ENCODE results near the gene SLC22A2. TPM values are rescaled to one million over a fixed set of nuclear protein-coding genes. Genes with fewer than 3 reads are reported as not detected.
A peak's percentile ranks its signal among the peaks of the same experiment; 100 is the strongest.

Gene SLC22A2
- total RNA-seq, 3 donors from 2014 or later: 0.16 TPM; not detected in 2

- ATAC-seq: peak; percentile 52
- no peaks in the 10 kb centered on the region for H3K36me3 ChIP-seq (ENCODE audit: low read depth)
- no peak for DNase-seq
- H3K9me3 ChIP-seq: no peaks in the 10 kb centered on the region
- intact Hi-C loops (cut with DNase I, micrococcal nuclease): no loop called here
- no peaks in the 10 kb centered on the region for H3K4me1 ChIP-seq (ENCODE audit: low read depth)
- no peak for TF ChIP-seq CTCF (IDR thresholded peaks at IDR 0.05)
- H3K4me3 ChIP-seq: no peak overlapping the region
Measured at GRCh38 chr6:160285541-160286105, 27.0 kb upstream of the SLC22A2 start.

- H3K4me1 ChIP-seq (ENCODE audit: low read depth): no peaks in the 10 kb centered on the region
- no peaks in the 10 kb centered on the region for H3K36me3 ChIP-seq (ENCODE audit: low read depth)
- TF ChIP-seq CTCF (IDR thresholded peaks at IDR 0.05): no peak
- H3K4me3 ChIP-seq: no peak overlapping the region
- ATAC-seq (no peak), DNase-seq (no peak)
- intact Hi-C loops (cut with DNase I, micrococcal nuclease): no loop called here
- no peaks in the 10 kb centered on the region for H3K9me3 ChIP-seq
Measured at GRCh38 chr6:160284575-160284974, 26.0 kb upstream of the SLC22A2 start.

GRCh38 chr6:160282444-160282843 lies 23.8 kb upstream of the SLC22A2 start:
- no peak for DNase-seq
- intact Hi-C loops (cut with DNase I, micrococcal nuclease): no loop called here
- no peak for ATAC-seq
- H3K4me3 ChIP-seq: no peak overlapping the region
- TF ChIP-seq CTCF (IDR thresholded peaks at IDR 0.05): no peak
- no peaks in the 10 kb centered on the region for H3K36me3 ChIP-seq (ENCODE audit: low read depth)
- no peaks in the 10 kb centered on the region for H3K4me1 ChIP-seq (ENCODE audit: low read depth)
- H3K9me3 ChIP-seq: no peaks in the 10 kb centered on the region

- TF ChIP-seq CTCF (IDR thresholded peaks at IDR 0.05): no peak
- DNase-seq (no peak), ATAC-seq (no peak)
- Histone ChIP-seq H3K4me3 (no peak overlapping the region), H3K4me1 (ENCODE audit: low read depth) (no peaks in the 10 kb centered on the region), H3K9me3 (no peaks in the 10 kb centered on the region), H3K36me3 (ENCODE audit: low read depth) (no peaks in the 10 kb centered on the region)
- intact Hi-C loops (cut with DNase I, micrococcal nuclease): no loop called here
Measured at GRCh38 chr6:160279850-160280249, 21.2 kb upstream of the SLC22A2 start.

- TF ChIP-seq CTCF (IDR thresholded peaks at IDR 0.05): no peak
- Histone ChIP-seq H3K36me3 (ENCODE audit: low read depth) (no peaks in the 10 kb centered on the region), H3K4me1 (ENCODE audit: low read depth) (peaks cover under 1% of the 10 kb centered on the region), H3K9me3 (no peaks in the 10 kb centered on the region), H3K4me3 (no peak overlapping the region)
- ATAC-seq: no peak
- intact Hi-C loops (cut with DNase I, micrococcal nuclease): no loop called here
- DNase-seq: no peak
Measured at GRCh38 chr6:160278786-160279310, 20.2 kb upstream of the SLC22A2 start.

- Histone ChIP-seq H3K36me3 (ENCODE audit: low read depth) (no peaks in the 10 kb centered on the region), H3K4me3 (no peak overlapping the region), H3K4me1 (ENCODE audit: low read depth) (peaks cover 5% of the 10 kb centered on the region), H3K9me3 (no peaks in the 10 kb centered on the region)
- DNase-seq: no peak
- intact Hi-C loops (cut with DNase I, micrococcal nuclease): no loop called here
- ATAC-seq: no peak
- no peak for TF ChIP-seq CTCF (IDR thresholded peaks at IDR 0.05)
Measured at GRCh38 chr6:160278311-160278710, 19.7 kb upstream of the SLC22A2 start.
